ENCODE measurements around the gene SLC5A2. TPM values are rescaled to one million over a fixed set of nuclear protein-coding genes. Genes with fewer than 3 reads are reported as not detected.

Gene SLC5A2
- total and polyA plus RNA-seq, 3 donors from 2014 or later, result 5.8 to 18.1 (median 6.9) TPM

DNA sequence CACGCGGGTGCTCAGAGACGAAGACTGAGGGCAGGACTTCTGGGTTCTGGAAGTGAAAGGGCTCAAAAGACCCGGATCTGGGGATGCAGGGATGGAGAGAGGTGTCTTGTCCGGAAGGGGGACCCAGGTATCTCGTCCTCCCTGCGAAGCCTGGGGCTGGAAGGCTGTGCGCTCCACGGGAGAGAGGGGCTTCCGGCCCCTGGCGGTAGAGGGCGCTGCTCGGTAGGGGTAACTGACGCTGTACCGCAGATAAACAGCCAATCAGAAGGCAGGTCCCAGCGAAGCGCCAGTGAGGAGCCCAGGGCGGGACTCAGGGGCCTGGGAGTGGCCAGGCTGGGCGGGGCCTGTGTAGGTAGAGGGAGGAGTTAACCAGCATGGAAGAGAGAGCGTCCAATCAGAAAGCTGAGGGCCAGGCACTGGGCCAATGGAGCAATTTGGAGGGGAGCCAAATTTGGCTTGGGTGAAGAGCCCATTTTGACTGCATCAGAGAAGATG lies 10.2 kb upstream of the SLC5A2 start:
- H3K27me3 ChIP-seq, result no peaks in the 10 kb centered on the region
- intact Hi-C loops (cut with DNase I; ENCODE audit: low total_unique reads), result no loop called here
- H3K4me3 ChIP-seq, result peak overlapping the region; percentile 60 to 77
- TF ChIP-seq POLR2A (IDR thresholded peaks at IDR 0.05), result no peak
- TF ChIP-seq, protein P1, sequence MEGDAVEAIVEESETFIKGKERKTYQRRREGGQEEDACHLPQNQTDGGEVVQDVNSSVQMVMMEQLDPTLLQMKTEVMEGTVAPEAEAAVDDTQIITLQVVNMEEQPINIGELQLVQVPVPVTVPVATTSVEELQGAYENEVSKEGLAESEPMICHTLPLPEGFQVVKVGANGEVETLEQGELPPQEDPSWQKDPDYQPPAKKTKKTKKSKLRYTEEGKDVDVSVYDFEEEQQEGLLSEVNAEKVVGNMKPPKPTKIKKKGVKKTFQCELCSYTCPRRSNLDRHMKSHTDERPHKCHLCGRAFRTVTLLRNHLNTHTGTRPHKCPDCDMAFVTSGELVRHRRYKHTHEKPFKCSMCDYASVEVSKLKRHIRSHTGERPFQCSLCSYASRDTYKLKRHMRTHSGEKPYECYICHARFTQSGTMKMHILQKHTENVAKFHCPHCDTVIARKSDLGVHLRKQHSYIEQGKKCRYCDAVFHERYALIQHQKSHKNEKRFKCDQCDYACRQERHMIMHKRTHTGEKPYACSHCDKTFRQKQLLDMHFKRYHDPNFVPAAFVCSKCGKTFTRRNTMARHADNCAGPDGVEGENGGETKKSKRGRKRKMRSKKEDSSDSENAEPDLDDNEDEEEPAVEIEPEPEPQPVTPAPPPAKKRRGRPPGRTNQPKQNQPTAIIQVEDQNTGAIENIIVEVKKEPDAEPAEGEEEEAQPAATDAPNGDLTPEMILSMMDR (IDR thresholded peaks at IDR 0.05), result peak; percentile 48 to 62 (median 59)
- H3K4me1 ChIP-seq, result peaks cover 25% of the 10 kb centered on the region
- H3K27ac ChIP-seq, result peak overlapping the region; percentile 90 to 95
- DNase-seq, result peak; percentile 92
- WGBS, 2 donors, result 9 to 20% methylated on average over 20 of the region's 20 CpGs
- no peaks in the 10 kb centered on the region for H3K9me3 ChIP-seq
- no peaks in the 10 kb centered on the region for H3K36me3 ChIP-seq (ENCODE audit: low read depth, missing control alignments)

DNA sequence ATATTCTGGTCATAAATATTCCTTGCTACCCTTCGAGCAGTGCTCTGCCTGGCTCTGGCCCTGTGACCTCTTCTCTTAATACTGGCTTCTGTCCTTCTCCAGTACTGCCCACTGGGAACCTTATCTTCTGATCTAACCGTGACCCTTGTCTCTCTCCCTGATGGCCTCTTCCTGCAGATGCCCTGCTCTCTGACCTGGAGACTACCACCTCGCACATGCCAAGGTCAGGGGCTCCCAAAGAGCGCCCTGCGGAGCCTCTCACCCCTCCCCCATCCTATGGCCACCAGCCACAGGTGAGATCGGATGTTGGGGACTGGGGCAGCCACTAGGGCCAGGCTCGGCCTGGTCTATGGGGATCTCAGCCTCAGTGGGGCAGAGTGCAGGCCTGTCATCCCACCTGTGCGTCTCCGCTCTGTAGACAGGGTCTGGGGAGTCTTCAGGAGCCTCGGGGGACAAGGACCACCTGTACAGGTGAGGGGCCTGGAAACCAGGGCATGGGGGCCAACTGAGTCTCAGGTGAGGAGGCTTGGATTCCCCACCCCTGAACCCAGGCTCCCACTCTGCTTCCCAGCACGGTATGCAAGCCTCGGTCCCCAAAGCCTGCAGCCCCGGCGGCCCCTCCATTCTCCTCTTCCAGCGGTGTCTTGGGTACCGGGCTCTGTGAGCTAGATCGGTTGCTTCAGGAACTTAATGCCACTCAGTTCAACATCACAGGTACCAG lies 9.5 kb upstream of the SLC5A2 start:
- H3K36me3 ChIP-seq (ENCODE audit: low read depth, missing control alignments), result no peaks in the 10 kb centered on the region
- peaks cover 28% of the 10 kb centered on the region for H3K4me1 ChIP-seq
- intact Hi-C loops (cut with DNase I; ENCODE audit: low total_unique reads), result no loop called here
- TF ChIP-seq POLR2A (IDR thresholded peaks at IDR 0.05), result no peak
- TF ChIP-seq, protein P1 (IDR thresholded peaks at IDR 0.05), result no peak
- no peaks in the 10 kb centered on the region for H3K9me3 ChIP-seq
- H3K27me3 ChIP-seq, result no peaks in the 10 kb centered on the region
- 54 to 65% methylated on average over 13 to 14 of the region's 17 CpGs for WGBS, 2 donors
- no peak for DNase-seq
- H3K27ac ChIP-seq, result peak overlapping the region in 1 of 2 donors; percentile 95
- H3K4me3 ChIP-seq, result peak overlapping the region in 1 of 2 donors; percentile 77

DNA sequence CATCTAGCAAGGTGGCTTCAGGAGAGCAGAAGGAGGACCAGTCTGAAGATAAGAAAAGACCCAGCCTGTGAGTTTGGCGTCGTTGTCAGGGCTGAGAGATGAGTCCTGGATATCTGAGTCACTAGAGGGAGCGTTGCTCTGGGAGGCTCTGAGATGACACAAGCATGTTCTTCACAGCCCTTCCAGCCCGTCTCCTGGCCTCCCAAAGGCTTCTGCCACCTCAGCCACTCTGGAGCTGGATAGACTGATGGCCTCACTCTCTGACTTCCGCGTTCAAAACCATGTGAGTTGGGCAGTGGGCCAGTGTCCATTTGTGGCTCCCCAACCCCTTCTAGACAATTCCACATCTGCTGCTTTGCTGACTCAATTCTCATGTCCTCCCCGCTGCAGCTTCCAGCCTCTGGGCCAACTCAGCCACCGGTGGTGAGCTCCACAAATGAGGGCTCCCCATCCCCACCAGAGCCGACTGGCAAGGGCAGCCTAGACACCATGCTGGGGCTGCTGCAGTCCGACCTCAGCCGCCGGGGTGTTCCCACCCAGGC lies 8.7 kb upstream of the SLC5A2 start:
- Histone ChIP-seq H3K4me1 (peaks cover 28% of the 10 kb centered on the region), H3K4me3 (no peak overlapping the region), H3K27ac (no peak overlapping the region), H3K27me3 (no peaks in the 10 kb centered on the region), H3K36me3 (ENCODE audit: low read depth, missing control alignments) (no peaks in the 10 kb centered on the region), H3K9me3 (no peaks in the 10 kb centered on the region)
- 75 to 83% methylated on average over 7 to 12 of the region's 12 CpGs for WGBS, 2 donors
- DNase-seq, result no peak
- TF ChIP-seq, protein P1 (IDR thresholded peaks at IDR 0.05), result no peak
- no peak for TF ChIP-seq POLR2A (IDR thresholded peaks at IDR 0.05)
- intact Hi-C loops (cut with DNase I; ENCODE audit: low total_unique reads), result no loop called here

DNA sequence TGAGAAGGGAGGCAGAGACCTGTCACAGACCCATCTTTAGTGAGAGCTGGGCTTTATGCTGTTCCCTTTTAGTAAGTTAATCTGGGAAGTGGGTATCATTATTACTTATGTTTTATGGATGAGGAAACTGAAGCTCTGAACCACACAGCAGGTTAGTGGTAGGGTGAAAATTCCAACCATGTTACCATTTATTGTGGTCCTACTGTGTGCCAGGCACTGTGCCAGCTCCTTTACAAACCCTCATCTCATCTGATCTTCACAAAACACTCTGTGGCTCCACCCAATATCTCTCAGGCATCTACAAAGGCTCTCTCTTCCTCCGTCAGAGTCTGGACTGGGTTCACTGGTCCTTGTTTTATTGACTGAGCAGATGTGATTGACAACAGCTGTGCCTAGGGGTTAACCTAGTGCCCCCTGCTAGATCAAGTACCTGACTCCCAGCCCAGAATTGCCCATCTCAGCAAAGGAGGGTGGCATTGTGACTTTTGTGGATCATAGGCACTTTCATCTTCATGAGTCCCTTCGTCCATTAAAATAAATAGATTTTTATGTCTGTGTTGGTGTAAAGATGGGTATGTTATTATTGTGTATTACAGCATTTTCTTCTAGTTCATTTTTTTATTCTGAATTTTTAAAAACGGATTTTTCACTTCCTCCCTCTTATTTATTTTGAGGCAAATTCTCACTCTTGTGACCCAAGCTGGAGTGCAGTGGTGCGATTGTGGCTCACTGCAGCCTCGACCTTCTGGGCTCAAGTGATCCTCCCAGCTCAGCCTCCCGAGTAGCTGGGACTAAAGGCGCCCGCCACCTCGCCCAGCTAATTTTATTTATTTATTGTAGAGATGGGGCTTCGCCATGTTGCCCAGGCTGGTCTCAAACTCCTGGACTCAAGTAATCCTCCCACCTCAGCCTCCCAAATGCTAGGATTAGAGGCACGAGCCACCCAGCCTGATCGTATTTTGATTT lies 7.9 kb upstream of the SLC5A2 start:
- Histone ChIP-seq H3K36me3 (ENCODE audit: low read depth, missing control alignments) (no peaks in the 10 kb centered on the region), H3K27me3 (no peaks in the 10 kb centered on the region), H3K9me3 (no peaks in the 10 kb centered on the region), H3K4me3 (no peak overlapping the region), H3K27ac (no peak overlapping the region), H3K4me1 (peaks cover 28% of the 10 kb centered on the region)
- intact Hi-C loops (cut with DNase I; ENCODE audit: low total_unique reads), result no loop called here
- no peak for DNase-seq
- TF ChIP-seq, protein P1 (IDR thresholded peaks at IDR 0.05), result no peak
- TF ChIP-seq POLR2A (IDR thresholded peaks at IDR 0.05), result no peak
- WGBS, 2 donors, result 77 to 85% methylated on average over 12 of the region's 12 CpGs
